Naive thymus-derived CD8-positive, alpha-beta T cell (primary cell): Measurements from ENCODE around the gene PRR19. TPM values are rescaled to one million over a fixed set of nuclear protein-coding genes. Genes with fewer than 3 reads are reported as not detected.

ENCODE experiments used
- ATAC-seq, 2 donors: fragments of 150-1000 bp; cut with Tn5 transposase in 1 of 2; sonication (Bioruptor Pico), chemical (Tn5 transposase) in 1 of 2; 1 replicate in 1 of 2; 2 replicates in 1 of 2; pipeline ENCODE4 v1.10.0; 2021; ENCODE audit warnings: mild to moderate bottlenecking in 2 of 2, moderate library complexity in 2 of 2
- POLR2A ChIA-PET: fragments of 350-600 bp; sonication (Branson Sonifier 250); formaldehyde crosslinking; loops from one replicate; lab custom pipeline; 2021; ENCODE audit warnings: antibody characterized with exemption; lab: Charles Lee
- DNase-seq, 10 donors: peaks; one replicate each; pipeline versions ENCODE4 v3.0.0 to v3.0.0-alpha.2; 2020 to 2022
- H3K27ac Mint-ChIP-seq, 10 donors: one replicate each; pipeline ENCODE4 v1.8.0; 2020 to 2022; ENCODE audit warnings: mild to moderate bottlenecking in 10 of 10, mixed read lengths in 10 of 10, moderate library complexity in 4 of 10, inconsistent platforms in 1 of 10
- H3K27me3 Mint-ChIP-seq, 5 donors: one replicate each; pipeline ENCODE4 v1.8.0; 2021 to 2022; ENCODE audit warnings: mixed read lengths in 5 of 5
- H3K36me3 Mint-ChIP-seq, 3 donors: one replicate each; pipeline ENCODE4 v1.8.0; 2020 to 2022; ENCODE audit warnings: mixed read lengths in 3 of 3, mild to moderate bottlenecking in 2 of 3, inconsistent platforms in 1 of 3
- H3K4me1 Mint-ChIP-seq, 4 donors: one replicate each; pipeline ENCODE4 v1.8.0; 2021 to 2022; ENCODE audit warnings: mixed read lengths in 4 of 4
- H3K4me3 Mint-ChIP-seq, 10 donors: one replicate each; pipeline ENCODE4 v1.8.0; 2020 to 2022; ENCODE audit warnings: mild to moderate bottlenecking in 10 of 10, mixed read lengths in 10 of 10, moderate library complexity in 6 of 10, inconsistent platforms in 1 of 10
- H3K9me3 Mint-ChIP-seq, 9 donors: one replicate each; pipeline ENCODE4 v1.8.0; 2020 to 2022; ENCODE audit warnings: mixed read lengths in 9 of 9, mild to moderate bottlenecking in 3 of 9, inconsistent platforms in 1 of 9, moderate library complexity in 1 of 9
- polyA plus RNA-seq, 3 donors: library from polyadenylated mRNA; unstranded; fragments of 300-500 nt; fragmentation: Illumina TruSeq; gene quantifications; one replicate each; pipeline ENCODE4 v1.2.3, GENCODE V29; 2021
- total RNA-seq, 8 experiments: library from RNA in 2 of 8; stranded (reverse) in 2 of 8; gene quantifications; one replicate each; pipeline ENCODE4 v1.2.3 and lab custom pipeline; 2021 to 2026

PRR19 gene
- total and polyA plus RNA-seq, 5 experiments from 2014 or later: 0.25 to 0.49 (median 0.32) TPM; not detected in 2

- DNase-seq (no peak), ATAC-seq (no peak)
- no peak overlapping the region for H3K4me3 Mint-ChIP-seq
- H3K4me1 Mint-ChIP-seq: peaks cover 21 to 58% (median 41%) of the 10 kb centered on the region in 4 donors
- H3K27ac Mint-ChIP-seq: peak overlapping the region in 1 of 10 donors; percentile 4
- no peaks in the 10 kb centered on the region for H3K9me3 Mint-ChIP-seq
- peaks cover 0 to 29% (median 0%) of the 10 kb centered on the region in 3 donors for H3K36me3 Mint-ChIP-seq
- POLR2A ChIA-PET: interaction anchor here (0.9 kb wide), 1 partner anchor 29 kb away, joined by 4 read pairs; no protein-coding TSS in a partner anchor
- H3K27me3 Mint-ChIP-seq: no peaks in the 10 kb centered on the region
Observed at GRCh38 chr19:42272989-42273406, 28.9 kb upstream of the PRR19 start.

DNA sequence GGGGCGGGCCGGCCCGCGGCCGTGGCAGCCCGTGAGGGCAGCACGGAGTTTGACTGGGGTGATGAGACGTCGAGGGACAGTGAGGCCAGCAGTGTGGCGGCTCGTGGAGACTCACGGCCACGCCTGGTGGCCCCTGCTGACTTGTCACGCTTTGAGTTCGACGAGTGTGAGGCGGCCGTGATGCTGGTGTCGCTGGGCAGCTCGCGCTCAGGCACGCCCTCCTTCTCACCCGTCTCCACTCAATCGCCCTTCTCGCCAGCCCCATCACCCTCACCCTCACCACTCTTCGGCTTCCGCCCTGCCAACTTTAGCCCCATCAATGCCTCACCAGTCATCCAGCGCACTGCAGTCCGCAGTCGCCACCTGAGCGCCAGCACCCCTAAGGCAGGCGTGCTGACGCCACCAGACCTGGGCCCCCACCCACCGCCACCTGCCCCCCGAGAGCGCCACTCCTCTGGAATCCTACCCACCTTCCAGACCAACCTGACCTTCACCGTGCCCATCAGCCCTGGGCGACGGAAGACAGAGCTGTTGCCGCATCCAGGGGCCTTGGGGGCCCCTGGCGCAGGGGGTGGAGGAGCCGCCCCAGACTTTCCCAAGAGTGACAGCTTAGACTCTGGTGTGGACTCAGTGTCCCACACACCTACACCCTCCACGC, 28.4 kb upstream of the PRR19 start:
- DNase-seq (no peak), ATAC-seq (no peak)
- peak overlapping the region in 2 of 10 donors; percentile 33 to 35 for H3K27ac Mint-ChIP-seq
- POLR2A ChIA-PET: interaction anchor here (0.5 to 1.0 kb wide), 3 partner anchors 9 to 176 kb away, joined by 3 to 4 read pairs (median 3); no protein-coding TSS in a partner anchor
- peaks cover 27 to 61% (median 44%) of the 10 kb centered on the region in 4 donors for H3K4me1 Mint-ChIP-seq
- H3K36me3 Mint-ChIP-seq: peaks cover 0 to 29% (median 0%) of the 10 kb centered on the region in 3 donors
- H3K9me3 Mint-ChIP-seq: no peaks in the 10 kb centered on the region
- H3K27me3 Mint-ChIP-seq: no peaks in the 10 kb centered on the region
- no peak overlapping the region for H3K4me3 Mint-ChIP-seq

DNA sequence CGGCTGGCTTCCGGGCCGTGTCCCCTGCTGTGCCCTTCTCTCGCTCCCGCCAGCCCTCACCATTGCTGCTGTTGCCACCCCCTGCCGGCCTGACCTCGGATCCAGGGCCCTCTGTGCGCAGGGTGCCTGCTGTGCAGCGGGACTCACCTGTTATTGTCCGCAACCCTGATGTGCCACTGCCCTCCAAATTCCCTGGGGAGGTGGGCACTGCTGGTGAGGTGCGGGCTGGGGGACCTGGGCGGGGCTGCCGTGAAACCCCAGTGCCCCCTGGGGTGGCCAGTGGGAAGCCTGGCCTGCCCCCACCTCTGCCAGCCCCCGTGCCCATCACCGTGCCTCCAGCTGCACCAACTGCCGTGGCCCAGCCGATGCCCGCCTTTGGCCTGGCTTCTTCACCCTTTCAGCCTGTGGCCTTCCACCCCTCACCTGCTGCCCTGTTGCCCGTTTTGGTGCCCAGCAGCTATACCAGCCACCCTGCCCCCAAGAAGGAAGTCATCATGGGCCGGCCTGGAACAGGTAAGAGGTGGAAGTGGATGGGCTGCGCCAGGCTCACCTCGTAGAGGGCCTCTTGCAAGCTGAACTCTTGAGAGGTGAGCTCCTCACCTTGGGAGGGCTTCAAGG, 27.8 kb upstream of the PRR19 start:
- ATAC-seq (no peak), DNase-seq (no peak)
- no peak overlapping the region for H3K27ac Mint-ChIP-seq
- POLR2A ChIA-PET: interaction anchor here (0.5 to 1.0 kb wide), 3 partner anchors 8 to 176 kb away, joined by 3 to 4 read pairs (median 4); no protein-coding TSS in a partner anchor
- no peak overlapping the region for H3K4me3 Mint-ChIP-seq
- H3K27me3 Mint-ChIP-seq: no peaks in the 10 kb centered on the region
- H3K4me1 Mint-ChIP-seq: peaks cover 32 to 67% (median 50%) of the 10 kb centered on the region in 4 donors
- H3K36me3 Mint-ChIP-seq: peaks cover 0 to 29% (median 0%) of the 10 kb centered on the region in 3 donors
- no peaks in the 10 kb centered on the region for H3K9me3 Mint-ChIP-seq

DNA sequence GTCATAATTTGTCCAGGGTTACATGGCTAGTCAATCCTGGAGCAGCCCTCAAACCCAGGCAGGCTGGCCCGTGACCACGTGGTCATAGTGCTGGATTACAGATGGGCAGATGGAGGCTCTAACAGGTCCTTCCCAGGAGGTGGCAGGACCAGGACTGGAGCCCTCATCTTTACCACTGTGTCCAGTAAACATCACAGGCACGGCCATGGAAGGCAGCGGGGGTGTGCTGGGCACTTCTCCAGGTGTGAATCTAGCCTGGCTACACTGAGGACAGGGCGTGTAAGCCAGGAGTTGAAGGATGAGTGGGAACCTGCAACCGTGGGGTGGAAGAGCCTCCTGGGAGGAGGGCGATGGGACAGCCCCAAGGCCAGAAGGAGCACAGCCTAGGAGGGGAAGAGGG, 26.8 kb upstream of the PRR19 start:
- Mint-ChIP-seq H3K9me3 (no peaks in the 10 kb centered on the region), H3K36me3 (peaks cover 0 to 29% (median 0%) of the 10 kb centered on the region in 3 donors), H3K27ac (peak overlapping the region in 6 of 10 donors; percentile 15 to 60 (median 30)), H3K4me3 (peak overlapping the region in 1 of 10 donors; percentile 75), H3K27me3 (no peaks in the 10 kb centered on the region), H3K4me1 (peaks cover 35 to 67% (median 52%) of the 10 kb centered on the region in 4 donors)
- POLR2A ChIA-PET: interaction anchor here (0.5 kb wide), 1 partner anchor 118 kb away, joined by 4 read pairs; no protein-coding TSS in a partner anchor
- DNase-seq: no peak
- no peak for ATAC-seq

DNA sequence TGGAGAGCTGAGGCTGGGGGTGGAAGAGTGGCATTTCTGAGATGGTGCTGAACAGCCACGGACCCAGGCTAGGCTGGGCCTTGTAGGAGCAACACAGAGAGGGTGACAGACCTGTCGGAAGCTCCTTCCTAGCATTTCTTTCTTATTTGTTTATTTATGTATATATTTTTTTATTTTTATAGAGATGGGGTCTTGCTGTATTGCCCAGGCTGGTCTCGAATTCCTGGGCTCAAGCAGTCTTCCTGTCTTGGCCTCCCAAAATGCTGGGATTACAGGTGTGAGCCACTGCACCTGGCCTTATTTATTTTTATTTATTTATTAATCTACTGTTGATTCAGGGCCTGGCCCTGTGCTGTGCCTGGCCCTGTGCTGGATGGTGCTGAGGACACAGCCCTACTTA, 26.4 kb upstream of the PRR19 start:
- Mint-ChIP-seq H3K36me3 (peaks cover 0 to 29% (median 0%) of the 10 kb centered on the region in 3 donors), H3K4me3 (peak overlapping the region in 2 of 10 donors; percentile 4 to 75), H3K27ac (peak overlapping the region in 2 of 10 donors; percentile 14 to 48), H3K27me3 (no peaks in the 10 kb centered on the region), H3K9me3 (no peaks in the 10 kb centered on the region), H3K4me1 (peaks cover 33 to 64% (median 51%) of the 10 kb centered on the region in 4 donors)
- POLR2A ChIA-PET: no interaction called here
- DNase-seq (no peak), ATAC-seq (no peak)

- peak overlapping the region in 5 of 10 donors; percentile 14 to 70 (median 24) for H3K27ac Mint-ChIP-seq
- peaks cover 29 to 58% (median 48%) of the 10 kb centered on the region in 4 donors for H3K4me1 Mint-ChIP-seq
- peaks cover 0 to 29% (median 0%) of the 10 kb centered on the region in 3 donors for H3K36me3 Mint-ChIP-seq
- POLR2A ChIA-PET: no interaction called here
- peak overlapping the region in 2 of 10 donors; percentile 22 to 68 for H3K4me3 Mint-ChIP-seq
- ATAC-seq: no peak
- H3K9me3 Mint-ChIP-seq: no peaks in the 10 kb centered on the region
- DNase-seq: no peak
- H3K27me3 Mint-ChIP-seq: no peaks in the 10 kb centered on the region
Observed at GRCh38 chr19:42276284-42276683, 25.6 kb upstream of the PRR19 start.

DNA sequence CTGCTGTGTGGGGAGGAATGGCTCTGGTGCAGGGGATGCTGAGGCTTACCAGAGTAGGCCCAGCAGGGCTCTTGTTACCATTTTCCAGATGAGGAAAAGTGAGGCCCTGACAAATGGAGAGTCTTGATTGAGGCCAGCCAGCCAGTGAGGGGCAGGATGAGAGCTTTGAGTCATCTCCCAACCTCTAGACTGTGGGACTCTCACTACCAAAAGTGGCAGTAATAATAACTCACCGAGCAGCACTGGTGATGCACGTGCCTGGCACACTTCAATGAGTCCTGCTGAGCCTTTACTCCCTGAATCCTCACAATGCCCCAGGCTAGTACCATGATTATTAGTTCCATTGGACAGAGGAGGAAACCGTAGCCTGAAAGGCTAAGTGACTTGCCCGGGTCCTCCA, 25.1 kb upstream of the PRR19 start:
- Mint-ChIP-seq H3K4me1 (peaks cover 29 to 57% (median 46%) of the 10 kb centered on the region in 4 donors), H3K9me3 (no peaks in the 10 kb centered on the region), H3K4me3 (peak overlapping the region in 1 of 10 donors; percentile 41), H3K36me3 (peaks cover 0 to 25% (median 0%) of the 10 kb centered on the region in 3 donors), H3K27ac (peak overlapping the region in 1 of 10 donors; percentile 29), H3K27me3 (no peaks in the 10 kb centered on the region)
- POLR2A ChIA-PET: interaction anchor here (6.6 kb wide), 1 partner anchor 30 kb away, joined by 121 read pairs; the partner anchor contains the start of gene GSK3A
- DNase-seq: no peak
- ATAC-seq: no peak

- Mint-ChIP-seq H3K4me1 (peaks cover 36 to 66% (median 46%) of the 10 kb centered on the region in 4 donors), H3K9me3 (no peaks in the 10 kb centered on the region), H3K36me3 (peaks cover 0 to 25% (median 0%) of the 10 kb centered on the region in 3 donors), H3K27me3 (no peaks in the 10 kb centered on the region), H3K27ac (peak overlapping the region in 4 of 10 donors; percentile 63 to 93 (median 73)), H3K4me3 (peak overlapping the region in 2 of 10 donors; percentile 14 to 39)
- ATAC-seq (no peak), DNase-seq (no peak)
- POLR2A ChIA-PET: interaction anchor here (6.6 kb wide), 1 partner anchor 31 kb away, joined by 121 read pairs; the partner anchor contains the start of gene GSK3A
Observed at GRCh38 chr19:42277821-42278451, 24.0 kb upstream of the PRR19 start.

DNA sequence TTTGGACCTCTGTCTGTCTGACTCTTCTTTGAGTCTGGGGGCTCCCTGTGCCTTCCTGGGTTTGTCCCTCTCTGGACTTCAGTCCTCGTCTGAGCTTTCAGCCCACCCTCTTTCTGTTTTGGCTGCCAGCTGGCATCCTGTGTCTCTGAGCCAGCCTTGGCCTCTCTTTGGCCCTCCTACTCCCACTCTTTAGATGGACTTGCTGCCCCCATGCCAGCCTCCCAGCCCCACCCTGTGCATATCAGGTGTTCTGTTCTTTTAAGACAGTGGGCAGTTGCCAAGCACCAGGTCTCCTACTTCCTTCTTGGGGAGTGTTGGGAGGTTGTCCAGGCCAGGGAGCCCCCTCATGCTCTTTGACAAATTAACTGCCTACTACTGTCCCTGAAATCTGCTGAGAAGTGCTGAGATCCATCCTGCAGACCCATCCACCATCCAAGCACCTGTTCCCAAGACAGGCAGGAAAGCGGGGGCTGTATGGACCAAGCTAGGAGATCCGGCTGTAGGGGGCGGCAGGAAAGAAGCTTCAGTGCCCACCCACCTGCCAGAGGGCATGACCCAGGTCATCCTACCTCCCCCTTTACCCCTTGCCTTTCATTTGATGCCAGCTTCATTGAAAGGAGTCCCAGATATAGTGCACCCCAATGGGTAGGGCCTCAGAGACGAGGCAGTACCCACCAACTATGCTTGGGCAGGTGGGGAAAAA, 23.3 kb upstream of the PRR19 start:
- POLR2A ChIA-PET: interaction anchor here (0.9 to 6.6 kb wide), 5 partner anchors 9 to 146 kb away, joined by 3 to 121 read pairs (median 10); partner anchors contain the start of genes CIC, DEDD2, GSK3A and POU2F2
- Mint-ChIP-seq H3K4me3 (peak overlapping the region in 9 of 10 donors; percentile 14 to 96 (median 92)), H3K4me1 (peaks cover 36 to 61% (median 44%) of the 10 kb centered on the region in 4 donors), H3K36me3 (peaks cover 0 to 22% (median 0%) of the 10 kb centered on the region in 3 donors), H3K27me3 (no peaks in the 10 kb centered on the region), H3K9me3 (no peaks in the 10 kb centered on the region), H3K27ac (peak overlapping the region; percentile 69 to 97 (median 94))
- ATAC-seq (no peak), DNase-seq (no peak)

GRCh38 chr19:42279155-42279901, 22.6 kb upstream of the PRR19 start:
- Mint-ChIP-seq H3K27ac (peak overlapping the region; percentile 92 to 97 (median 94)), H3K9me3 (no peaks in the 10 kb centered on the region), H3K36me3 (peaks cover 0 to 17% (median 0%) of the 10 kb centered on the region in 3 donors), H3K4me1 (peaks cover 36 to 58% (median 44%) of the 10 kb centered on the region in 4 donors), H3K4me3 (peak overlapping the region in 9 of 10 donors; percentile 78 to 97 (median 93)), H3K27me3 (no peaks in the 10 kb centered on the region)
- POLR2A ChIA-PET: interaction anchor here (0.6 to 6.6 kb wide), 8 partner anchors 10 to 724 kb away, joined by 3 to 121 read pairs (median 6); partner anchors contain the start of genes CIC, DEDD2, GSK3A and POU2F2
- DNase-seq: no peak
- no peak for ATAC-seq
